ENCODE results near the gene TMOD3. TPM values are rescaled to one million over a fixed set of nuclear protein-coding genes. Genes with fewer than 3 reads are reported as not detected.

The TMOD3 gene
- total RNA-seq, 1 donor from 2014 or later, result 74.7 TPM

- DNase-seq (ENCODE audit: low spot score), result no peak
- no peak for ATAC-seq
- intact Hi-C loops (cut with DNase I), result no loop called here
Measured at GRCh38 chr15:51855612-51856011, 26.2 kb downstream of the TMOD3 start.

DNA sequence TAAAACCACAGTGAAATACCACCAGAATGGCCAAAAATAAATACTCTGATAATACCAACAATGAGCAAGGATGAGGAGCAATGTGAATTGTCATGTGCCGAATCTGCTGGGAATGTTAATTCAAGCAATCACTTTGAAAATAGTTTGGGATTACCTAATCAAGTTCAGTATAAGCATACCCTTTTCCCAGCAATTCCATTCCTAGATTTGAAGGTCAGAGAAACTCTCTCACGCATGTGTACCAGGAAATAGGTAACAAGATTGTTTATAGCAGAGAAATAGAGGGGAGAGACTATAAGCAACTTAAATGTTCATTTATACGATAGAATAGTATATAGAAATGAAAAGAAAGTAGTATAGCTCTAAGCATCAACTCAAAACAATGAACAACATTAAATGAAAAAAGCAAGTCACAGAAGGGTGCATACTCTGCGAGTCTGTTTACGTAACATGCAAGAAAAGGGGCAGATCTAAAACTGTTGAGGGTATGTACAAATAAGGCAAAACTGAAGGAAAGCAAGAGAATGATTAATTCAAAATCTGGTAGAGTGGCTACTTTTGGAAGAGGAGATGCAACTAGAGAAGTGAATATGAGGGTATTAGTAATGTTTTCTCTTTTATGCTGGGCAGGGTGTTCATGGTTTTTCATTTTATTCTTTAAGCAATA lies 27.4 kb downstream of the TMOD3 start:
- DNase-seq (ENCODE audit: low spot score), result no peak
- ATAC-seq, result no peak
- intact Hi-C loops (cut with DNase I), result no loop called here

DNA sequence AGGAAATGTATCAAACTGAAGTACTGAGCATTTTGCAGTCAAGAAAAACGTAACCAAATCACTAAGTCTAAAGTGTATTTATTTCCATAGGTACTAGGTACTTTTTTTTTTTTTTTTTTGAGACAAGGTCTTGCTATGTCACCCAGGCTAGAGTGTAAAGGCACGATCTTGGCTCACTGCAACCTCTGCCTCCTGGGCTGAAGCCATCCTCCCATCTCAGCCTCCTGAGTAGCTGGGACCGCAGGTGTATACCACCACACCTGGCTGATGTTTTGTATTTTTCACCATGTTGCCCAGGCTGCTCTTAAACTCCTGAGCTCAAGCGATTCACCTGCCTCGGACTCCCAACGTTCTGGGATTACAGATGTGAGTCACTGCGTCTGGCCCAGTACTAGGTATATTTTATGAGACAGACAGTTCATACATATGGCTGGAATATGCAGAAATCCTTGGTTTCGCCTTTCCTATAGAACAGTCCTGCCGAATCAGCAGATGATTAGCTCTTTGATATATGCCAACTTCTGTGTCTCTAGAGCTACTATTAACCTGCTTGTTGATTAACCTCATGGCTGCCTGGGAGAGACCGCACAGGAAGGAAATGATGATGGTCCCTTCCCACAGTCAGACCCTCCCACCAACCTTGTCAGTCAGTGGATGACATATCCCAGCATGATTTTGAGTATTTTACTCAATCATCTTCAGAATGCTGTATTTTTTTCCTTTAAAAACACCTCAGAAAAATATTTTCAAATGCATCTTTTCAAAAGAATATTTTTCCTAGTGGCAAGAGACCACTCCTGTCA lies 32.3 kb downstream of the TMOD3 start:
- intact Hi-C loops (cut with DNase I), result no loop called here
- ATAC-seq, result no peak
- DNase-seq (ENCODE audit: low spot score), result no peak

GRCh38 chr15:51863131-51863530 lies 33.7 kb downstream of the TMOD3 start:
- DNase-seq (ENCODE audit: low spot score) (no peak), ATAC-seq (no peak)
- intact Hi-C loops (cut with DNase I), result no loop called here

DNA sequence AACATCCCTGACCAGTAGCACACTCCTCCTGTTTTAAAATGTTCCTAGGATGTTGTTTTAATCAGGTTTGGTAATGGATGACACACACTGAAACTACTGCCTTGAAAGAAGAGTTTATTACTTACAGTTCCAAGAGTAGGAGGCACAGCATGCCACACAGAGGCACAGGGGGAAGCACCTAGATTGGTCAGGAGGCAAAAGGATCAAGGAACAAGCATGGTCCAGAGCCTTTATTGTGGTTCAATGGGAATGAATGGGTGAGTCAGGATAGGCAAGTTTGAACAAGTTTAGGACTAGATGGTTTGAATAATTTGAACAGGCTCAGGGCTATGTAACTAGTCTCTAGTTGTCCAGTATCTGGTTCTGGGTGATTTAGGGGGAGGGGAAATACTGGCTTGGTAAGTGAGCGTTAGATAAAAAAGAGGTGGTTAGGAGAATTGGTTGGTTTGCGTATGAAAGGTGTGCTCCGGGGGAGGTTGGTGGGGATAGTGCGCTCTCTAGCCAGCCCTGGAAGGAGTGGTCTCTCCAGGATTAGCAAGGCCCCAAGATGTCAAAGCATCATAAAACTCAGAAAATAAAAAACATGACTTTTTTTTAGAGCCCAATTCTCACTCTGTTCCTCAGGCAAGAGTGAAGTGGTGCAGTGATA lies 35.1 kb downstream of the TMOD3 start:
- intact Hi-C loops (cut with DNase I), result no loop called here
- no peak for ATAC-seq
- DNase-seq (ENCODE audit: low spot score), result no peak

GRCh38 chr15:51865317-51865716 lies 35.9 kb downstream of the TMOD3 start:
- intact Hi-C loops (cut with DNase I), result no loop called here
- DNase-seq (ENCODE audit: low spot score) (no peak), ATAC-seq (no peak)

DNA sequence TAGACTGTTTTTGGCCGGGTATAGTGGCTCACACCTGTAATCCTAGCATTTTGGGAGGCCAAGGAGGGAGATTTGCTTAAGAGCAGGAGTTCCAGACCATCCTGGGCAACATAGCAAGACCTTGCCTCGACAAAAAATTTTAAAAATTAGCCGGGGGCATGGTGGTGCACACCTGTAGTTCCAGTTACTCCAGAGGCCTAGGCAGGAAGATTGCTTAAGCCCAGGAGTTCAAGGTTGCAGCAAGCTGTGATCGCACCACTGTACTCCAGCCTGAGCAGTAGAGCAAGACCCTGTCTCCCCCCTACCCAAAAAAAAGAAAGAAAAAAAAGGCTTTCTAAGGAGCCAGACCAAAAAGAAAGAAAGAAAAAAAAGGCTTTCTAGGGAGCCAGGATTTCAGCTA lies 36.7 kb downstream of the TMOD3 start:
- intact Hi-C loops (cut with DNase I), result no loop called here
- DNase-seq (ENCODE audit: low spot score) (no peak), ATAC-seq (no peak)

GRCh38 chr15:51866751-51867150 lies 37.3 kb downstream of the TMOD3 start:
- DNase-seq (ENCODE audit: low spot score) (no peak), ATAC-seq (peak; percentile 87)
- intact Hi-C loops (cut with DNase I), result no loop called here

GRCh38 chr15:51869060-51869421 lies 39.6 kb downstream of the TMOD3 start:
- no peak for DNase-seq (ENCODE audit: low spot score)
- ATAC-seq, result no peak
- intact Hi-C loops (cut with DNase I), result no loop called here

DNA sequence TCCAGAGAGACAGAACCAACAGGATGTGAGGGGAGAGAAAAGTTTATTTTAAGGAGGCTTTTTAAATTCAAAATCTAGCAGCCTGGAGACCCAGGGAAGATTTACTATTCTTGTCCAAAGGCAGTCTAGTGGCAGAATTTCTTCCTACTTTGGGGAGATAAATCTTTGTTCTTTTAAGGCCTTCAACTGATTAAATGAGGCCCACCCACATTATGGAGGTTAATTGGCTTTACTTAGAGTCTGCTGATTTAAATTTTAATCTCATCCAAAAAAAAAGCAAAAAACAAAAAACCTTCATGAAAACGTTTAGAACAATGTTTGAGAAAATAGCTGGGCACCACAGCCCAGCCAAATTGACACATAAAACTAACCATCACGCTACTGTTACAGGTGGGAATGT lies 41.3 kb downstream of the TMOD3 start:
- DNase-seq (ENCODE audit: low spot score), result no peak
- ATAC-seq, result no peak
- intact Hi-C loops (cut with DNase I), result no loop called here

GRCh38 chr15:51874751-51875644 lies 45.5 kb downstream of the TMOD3 start:
- ATAC-seq (peak; percentile 80), DNase-seq (ENCODE audit: low spot score) (no peak)
- intact Hi-C loops (cut with DNase I), result no loop called here

DNA sequence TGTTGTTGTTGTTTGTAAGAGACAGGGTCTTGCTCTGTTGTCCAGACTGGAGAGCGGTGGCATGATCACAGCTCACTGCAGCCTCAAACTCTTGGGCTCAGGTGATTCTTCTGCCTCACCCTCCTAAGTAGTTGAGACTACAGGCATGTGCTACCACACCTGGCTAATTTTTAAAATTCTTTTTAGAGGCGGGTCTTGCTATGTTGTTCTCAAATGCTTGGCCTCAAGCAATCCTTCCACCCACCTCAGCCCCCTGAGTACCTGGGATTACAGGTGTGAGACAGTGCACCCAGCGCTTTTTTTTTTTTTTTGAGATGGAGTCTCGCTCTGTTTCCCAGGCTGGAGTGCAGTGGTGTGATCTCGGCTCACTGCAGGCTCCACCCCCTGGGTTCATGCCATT lies 46.7 kb downstream of the TMOD3 start:
- ATAC-seq, result no peak
- no peak for DNase-seq (ENCODE audit: low spot score)
- intact Hi-C loops (cut with DNase I), result no loop called here

DNA sequence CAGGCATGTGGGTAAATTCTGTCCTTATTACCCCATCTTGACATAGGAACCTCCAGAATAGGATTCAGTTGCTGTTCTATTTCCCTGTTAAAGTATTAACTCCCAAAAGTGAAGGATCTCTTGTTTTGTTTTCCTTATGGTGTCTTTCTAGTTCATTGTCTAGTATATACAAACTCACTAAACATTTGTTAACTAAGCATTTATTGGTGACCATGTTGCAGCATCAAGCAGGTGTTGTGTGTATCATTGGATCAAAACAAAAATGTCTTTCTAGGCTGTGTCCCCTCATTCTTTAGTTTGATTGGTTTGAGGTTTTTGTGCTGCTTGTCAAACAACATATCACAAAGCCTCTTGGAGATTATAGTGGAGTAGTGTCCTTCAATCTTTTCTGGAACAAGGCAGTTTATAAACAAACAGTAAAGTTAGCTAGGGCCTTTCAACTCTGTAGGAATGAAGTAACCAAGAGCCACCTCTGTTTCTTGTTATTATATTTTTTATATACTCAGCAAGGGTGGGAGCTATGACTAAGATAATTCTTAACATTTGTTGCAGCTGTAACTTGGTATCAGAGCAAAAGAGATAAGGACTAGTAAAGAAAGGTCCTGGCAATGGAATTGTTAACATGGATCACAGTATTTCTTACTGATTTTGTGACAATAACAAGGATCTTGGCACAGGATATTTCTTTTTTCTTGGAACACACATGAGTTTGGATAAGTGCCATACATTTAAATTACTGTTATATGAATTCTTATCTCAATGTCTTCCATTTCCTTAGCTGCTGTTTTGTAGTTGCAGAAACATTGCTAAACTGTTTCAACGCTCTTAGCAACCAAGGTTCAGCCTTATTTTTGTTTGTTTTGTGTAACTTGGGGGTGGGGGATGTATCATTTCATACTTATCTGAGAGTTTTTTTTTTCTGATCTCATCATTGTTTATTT lies 49.3 kb downstream of the TMOD3 start:
- ATAC-seq (peak; percentile 46), DNase-seq (ENCODE audit: low spot score) (no peak)
- intact Hi-C loops (cut with DNase I), result no loop called here

- intact Hi-C loops (cut with DNase I), result no loop called here
- DNase-seq (ENCODE audit: low spot score), result no peak
- no peak for ATAC-seq
Measured at GRCh38 chr15:51879555-51879954, 50.1 kb downstream of the TMOD3 start.

- ATAC-seq, result no peak
- intact Hi-C loops (cut with DNase I), result no loop called here
- no peak for DNase-seq (ENCODE audit: low spot score)
Measured at GRCh38 chr15:51883271-51883837, 53.9 kb downstream of the TMOD3 start.

DNA sequence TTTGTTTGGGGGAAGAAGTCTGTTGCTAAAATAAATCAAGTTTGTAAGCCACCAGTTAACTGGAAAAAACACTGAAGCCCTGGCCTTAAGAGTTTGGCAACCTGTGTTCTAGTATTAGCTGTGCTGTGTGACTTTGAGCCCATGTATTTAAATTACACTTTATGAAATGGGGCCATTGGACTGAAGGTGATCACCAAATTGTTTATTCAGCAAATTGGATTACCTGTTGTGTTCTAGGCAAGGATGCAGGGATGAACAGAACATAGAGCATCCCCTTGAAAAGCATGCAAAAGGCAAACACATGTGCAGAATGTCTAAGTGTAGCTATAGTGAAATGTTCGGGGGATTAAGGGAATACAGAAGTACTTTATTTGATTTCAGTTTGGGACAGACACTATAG lies 54.6 kb downstream of the TMOD3 start:
- ATAC-seq, result no peak
- intact Hi-C loops (cut with DNase I), result no loop called here
- DNase-seq (ENCODE audit: low spot score), result no peak

DNA sequence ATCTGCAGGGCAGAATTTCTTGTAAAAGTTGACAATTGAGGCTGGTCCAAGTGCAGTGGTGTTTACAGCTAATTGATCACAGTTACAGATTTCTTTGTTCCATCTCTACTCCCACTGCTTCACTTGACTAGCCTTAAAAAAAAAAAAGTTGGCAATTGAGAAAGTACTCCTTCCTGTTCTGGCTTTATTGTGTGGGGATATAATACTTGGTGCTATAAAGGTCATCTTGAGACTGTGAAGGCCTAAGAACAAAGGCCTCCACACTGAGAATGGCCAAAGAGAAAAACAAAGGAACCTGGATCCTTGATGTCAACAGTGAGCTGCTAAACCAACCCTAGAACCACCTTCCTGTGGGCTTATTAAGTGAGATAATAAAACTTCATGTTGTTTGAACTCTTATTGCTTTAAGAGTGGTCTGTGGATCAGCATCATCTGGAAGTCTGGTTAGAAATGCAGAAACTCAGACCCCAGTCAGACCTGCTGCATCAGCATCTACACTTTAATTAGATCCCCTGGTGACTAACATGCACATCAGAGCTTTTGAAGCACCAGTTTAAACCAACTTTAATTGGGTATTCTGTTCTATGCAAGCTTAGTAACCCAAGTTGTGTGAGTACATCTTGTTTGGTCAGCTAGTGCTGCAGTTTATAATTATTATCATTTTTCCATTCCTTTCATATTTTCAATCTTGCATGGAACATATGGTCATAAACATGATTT lies 55.2 kb downstream of the TMOD3 start:
- ATAC-seq (no peak), DNase-seq (ENCODE audit: low spot score) (no peak)
- intact Hi-C loops (cut with DNase I), result no loop called here
